B cell (primary cell): ENCODE results near the gene EXOC3L2. TPM values are rescaled to one million over a fixed set of nuclear protein-coding genes. Genes with fewer than 3 reads are reported as not detected.

Experiments used
- ATAC-seq: fragments of 200-7000 bp; cut with Tn5 transposase; one replicate; pipeline ENCODE4 v1.10.0; 2021; ENCODE audit warnings: low read depth, mild to moderate bottlenecking, moderate number of reproducible peaks, moderate library complexity
- CTCF ChIA-PET: fragments of 350-600 bp; sonication (Branson Sonifier 250); formaldehyde crosslinking; loops from one replicate; lab custom pipeline; 2021; ENCODE audit warnings: antibody characterized with exemption, inconsistent platforms; lab: Charles Lee
- POLR2A ChIA-PET: fragments of 350-600 bp; sonication (Branson Sonifier 250); formaldehyde crosslinking; loops from one replicate; lab custom pipeline; 2021; ENCODE audit warnings: antibody characterized with exemption; lab: Charles Lee
- DNase-seq: peaks from one replicate; pipeline ENCODE4 v3.0.0; 2013
- H2AFZ ChIP-seq: 2 replicates; pipeline ENCODE4 v1.6.1; 2012; ENCODE audit warnings: mild to moderate bottlenecking, low read depth, low read length; ENCODE audit not compliant: insufficient read depth, poor library complexity, severe bottlenecking
- H3K27ac ChIP-seq, 2 donors: 1 replicate in 1 of 2; 2 replicates in 1 of 2; pipeline ENCODE4 v1.5.1; 2012 to 2013; ENCODE audit warnings: low read length in 2 of 2, mild to moderate bottlenecking in 2 of 2, moderate library complexity in 1 of 2
- H3K27me3 ChIP-seq, 4 experiments: fragments of 200-600 bp in 1 of 4; sonication (generic) in 1 of 4; replicated peaks in 1 of 4; 1 replicate in 2 of 4; 2 replicates in 2 of 4; pipeline versions ENCODE4 v1.6.1 to v1.7.0; 2013 to 2016; ENCODE audit warnings: low read length in 3 of 4, mild to moderate bottlenecking in 2 of 4, mixed read lengths in 1 of 4, moderate library complexity in 1 of 4; ENCODE audit not compliant: insufficient read depth in 4 of 4, control insufficient read depth in 3 of 4; ENCODE audit errors: control extremely low read depth in 1 of 4
- H3K36me3 ChIP-seq, 2 experiments: replicated peaks in 1 of 2; 1 replicate in 1 of 2; 2 replicates in 1 of 2; pipeline versions ENCODE4 v1.6.1 to v1.7.1; 2013; ENCODE audit warnings: low read length in 1 of 2; ENCODE audit not compliant: insufficient read depth in 2 of 2, control insufficient read depth in 1 of 2; ENCODE audit errors: control extremely low read depth in 1 of 2, extremely low read depth in 1 of 2
- H3K4me1 ChIP-seq, 2 donors: fragments of 200-600 bp in 1 of 2; sonication (generic) in 1 of 2; 1 replicate in 1 of 2; 2 replicates in 1 of 2; pipeline versions ENCODE4 v1.5.1 to v1.6.1; 2013 to 2017; ENCODE audit warnings: low read length in 2 of 2; ENCODE audit not compliant: control insufficient read depth in 2 of 2, insufficient read depth in 2 of 2
- H3K4me2 ChIP-seq: replicated peaks from 2 replicates; pipeline ENCODE3; 2012; ENCODE audit warnings: mild to moderate bottlenecking, low read depth, low read length; ENCODE audit not compliant: poor library complexity, severe bottlenecking
- H3K4me3 ChIP-seq, 5 experiments: fragments of 200-600 bp in 1 of 5; sonication (generic) in 1 of 5; 1 replicate in 3 of 5; 2 replicates in 2 of 5; pipeline versions ENCODE4 v1.5.1 to v1.7.0; 2011 to 2016; ENCODE audit warnings: low read length in 4 of 5, mild to moderate bottlenecking in 4 of 5, low read depth in 2 of 5, control low read depth in 1 of 5, moderate library complexity in 1 of 5; ENCODE audit not compliant: insufficient read depth in 1 of 5; ENCODE audit errors: control extremely low read depth in 1 of 5, extremely low read depth in 1 of 5
- H3K79me2 ChIP-seq: fragments of 200-600 bp; sonication (generic); one replicate; pipeline ENCODE4 v1.6.0; 2016; ENCODE audit warnings: low read length; ENCODE audit not compliant: control insufficient read depth, insufficient read depth
- H3K9ac ChIP-seq: fragments of 200-600 bp; sonication (generic); 2 replicates; pipeline ENCODE4 v1.6.1; 2017; ENCODE audit warnings: mild to moderate bottlenecking, low read length, moderate library complexity
- H3K9me3 ChIP-seq, 3 donors: one replicate each; pipeline versions ENCODE4 v1.6.1 to v1.7.1; 2013; ENCODE audit warnings: low read length in 2 of 3; ENCODE audit not compliant: control insufficient read depth in 2 of 3, insufficient read depth in 1 of 3; ENCODE audit errors: control extremely low read depth in 1 of 3
- H4K20me1 ChIP-seq: 2 replicates; pipeline ENCODE4 v1.6.0; 2012; ENCODE audit warnings: mild to moderate bottlenecking, low read length; ENCODE audit not compliant: insufficient read depth, control insufficient read depth, poor library complexity, severe bottlenecking
- H3K27ac Mint-ChIP-seq: one replicate; pipeline ENCODE4 v1.8.0; 2021; ENCODE audit warnings: mixed read lengths
- H3K27me3 Mint-ChIP-seq: one replicate; pipeline ENCODE4 v1.8.0; 2021; ENCODE audit warnings: mixed read lengths
- H3K4me1 Mint-ChIP-seq: one replicate; pipeline ENCODE4 v1.8.0; 2021; ENCODE audit warnings: mixed read lengths
- H3K4me3 Mint-ChIP-seq: one replicate; pipeline ENCODE4 v1.8.0; 2021; ENCODE audit warnings: mixed read lengths
- H3K9me3 Mint-ChIP-seq: one replicate; pipeline ENCODE4 v1.8.0; 2022; ENCODE audit warnings: mixed read lengths; ENCODE audit not compliant: insufficient read depth
- EZH2 ChIP-seq: IDR thresholded peaks from 2 replicates; pipeline ENCODE4 v1.6.1; 2012; ENCODE audit warnings: borderline replicate concordance, low read depth, mild to moderate bottlenecking, moderate library complexity, low read length; ENCODE audit not compliant: insufficient read depth, poor library complexity, severe bottlenecking
- WGBS: methylation state at CpG from one replicate; pipeline ENCODE4 v1.1.5; 2013; ENCODE audit warnings: missing lambda C conversion rate; ENCODE audit not compliant: insufficient coverage; 5-methylcytosine and 5-hydroxymethylcytosine counted together
- intact Hi-C: fragments of 100-400 bp; cut with micrococcal nuclease; formaldehyde crosslinking; loops from one replicate; pipeline ENCODE4 v1.10.0; 2022
- polyA plus RNA-seq: library from polyadenylated mRNA; depleted of rRNA; stranded (reverse); fragments of >200 nt; gene quantifications from 2 replicates; pipeline ENCODE4 v1.2.3, GENCODE V29; 2012
- total RNA-seq, 2 donors: library from RNA; stranded (reverse); fragments of 120-200 nt in 1 of 2; gene quantifications; 1 replicate in 1 of 2; 2 replicates in 1 of 2; pipeline versions ENCODE4 v1.2.3 to v1.2.4, GENCODE V29; 2013 to 2022
- TF ChIP-seq, protein P1 (sequence below): fragments of 200-600 bp; IDR thresholded peaks from one replicate; pipeline ENCODE4 v1.8.0; 2022; ENCODE audit warnings: antibody characterized with exemption, mild to moderate bottlenecking

The EXOC3L2 gene
- total and polyA plus RNA-seq, 2 donors (not counting 1 experiment from before 2014, with no cell fraction given) = not detected

GRCh38 chr19:45178262-45179071, 66.7 kb downstream of the EXOC3L2 start, which contains the start of gene BLOC1S3:
TSS of gene BLOC1S3 (plus strand) at chr19:45178784. CDS start at chr19:45179297, 513 bp downstream.
- ChIA-PET CTCF (interaction anchor here (0.7 to 1.8 kb wide), 11 partner anchors 9 to 524 kb away, joined by 3 to 19 read pairs (median 3); partner anchors contain the start of gene PPP1R37), POLR2A (interaction anchor here (0.6 to 1.5 kb wide), 10 partner anchors 14 to 1394 kb away, joined by 3 to 17 read pairs (median 4); partner anchors contain the start of genes CLPTM1, GEMIN7 and PPP1R37)
- H3K27ac Mint-ChIP-seq = peak within 1 kb of the TSS; percentile 96
- H3K4me1 Mint-ChIP-seq = peaks cover 39% of the 10 kb centered on the region
- H4K20me1 ChIP-seq = peaks cover 31% of the 10 kb centered on the region
- intact Hi-C loops = loop anchor here (1.0 kb wide), 7 partner anchors 87 to 288 kb away; partner anchors contain the start of genes CLPTM1 and ERCC2
- H3K4me2 ChIP-seq = peak within 1 kb of the TSS; percentile 95
- no peaks in the 10 kb centered on the region for H3K27me3 ChIP-seq
- H3K9me3 Mint-ChIP-seq = no peaks in the 10 kb centered on the region
- TF ChIP-seq EZH2 = no peak
- TF ChIP-seq, protein P1, sequence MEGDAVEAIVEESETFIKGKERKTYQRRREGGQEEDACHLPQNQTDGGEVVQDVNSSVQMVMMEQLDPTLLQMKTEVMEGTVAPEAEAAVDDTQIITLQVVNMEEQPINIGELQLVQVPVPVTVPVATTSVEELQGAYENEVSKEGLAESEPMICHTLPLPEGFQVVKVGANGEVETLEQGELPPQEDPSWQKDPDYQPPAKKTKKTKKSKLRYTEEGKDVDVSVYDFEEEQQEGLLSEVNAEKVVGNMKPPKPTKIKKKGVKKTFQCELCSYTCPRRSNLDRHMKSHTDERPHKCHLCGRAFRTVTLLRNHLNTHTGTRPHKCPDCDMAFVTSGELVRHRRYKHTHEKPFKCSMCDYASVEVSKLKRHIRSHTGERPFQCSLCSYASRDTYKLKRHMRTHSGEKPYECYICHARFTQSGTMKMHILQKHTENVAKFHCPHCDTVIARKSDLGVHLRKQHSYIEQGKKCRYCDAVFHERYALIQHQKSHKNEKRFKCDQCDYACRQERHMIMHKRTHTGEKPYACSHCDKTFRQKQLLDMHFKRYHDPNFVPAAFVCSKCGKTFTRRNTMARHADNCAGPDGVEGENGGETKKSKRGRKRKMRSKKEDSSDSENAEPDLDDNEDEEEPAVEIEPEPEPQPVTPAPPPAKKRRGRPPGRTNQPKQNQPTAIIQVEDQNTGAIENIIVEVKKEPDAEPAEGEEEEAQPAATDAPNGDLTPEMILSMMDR = peak; percentile 38
- H3K4me1 ChIP-seq = peaks cover 24 to 35% of the 10 kb centered on the region in 2 donors
- peak within 1 kb of the TSS; percentile 86 to 91 for H3K27ac ChIP-seq
- peak within 1 kb of the TSS; percentile 93 to 99 (median 95) for H3K4me3 ChIP-seq
- peak within 1 kb of the TSS; percentile 92 for H2AFZ ChIP-seq
- H3K4me3 Mint-ChIP-seq = peak within 1 kb of the TSS; percentile 95
- peaks cover 4% of the 10 kb centered on the region in 2 experiments for H3K36me3 ChIP-seq
- DNase-seq = peak; percentile 100
- H3K79me2 ChIP-seq = peaks cover 63% of the 10 kb centered on the region
- H3K27me3 Mint-ChIP-seq = no peaks in the 10 kb centered on the region
- peak within 1 kb of the TSS; percentile 86 for H3K9ac ChIP-seq
- no peaks in the 10 kb centered on the region for H3K9me3 ChIP-seq
- ATAC-seq = peak; percentile 88
- WGBS = under 1% methylated on average over 51 of the region's 51 CpGs
